ENCODE measurements around the gene DNASE1. TPM values are rescaled to one million over a fixed set of nuclear protein-coding genes. Genes with fewer than 3 reads are reported as not detected.

Gene DNASE1
- total RNA-seq, 2 donors from 2014 or later, result 31.2 to 32.2 TPM

DNA sequence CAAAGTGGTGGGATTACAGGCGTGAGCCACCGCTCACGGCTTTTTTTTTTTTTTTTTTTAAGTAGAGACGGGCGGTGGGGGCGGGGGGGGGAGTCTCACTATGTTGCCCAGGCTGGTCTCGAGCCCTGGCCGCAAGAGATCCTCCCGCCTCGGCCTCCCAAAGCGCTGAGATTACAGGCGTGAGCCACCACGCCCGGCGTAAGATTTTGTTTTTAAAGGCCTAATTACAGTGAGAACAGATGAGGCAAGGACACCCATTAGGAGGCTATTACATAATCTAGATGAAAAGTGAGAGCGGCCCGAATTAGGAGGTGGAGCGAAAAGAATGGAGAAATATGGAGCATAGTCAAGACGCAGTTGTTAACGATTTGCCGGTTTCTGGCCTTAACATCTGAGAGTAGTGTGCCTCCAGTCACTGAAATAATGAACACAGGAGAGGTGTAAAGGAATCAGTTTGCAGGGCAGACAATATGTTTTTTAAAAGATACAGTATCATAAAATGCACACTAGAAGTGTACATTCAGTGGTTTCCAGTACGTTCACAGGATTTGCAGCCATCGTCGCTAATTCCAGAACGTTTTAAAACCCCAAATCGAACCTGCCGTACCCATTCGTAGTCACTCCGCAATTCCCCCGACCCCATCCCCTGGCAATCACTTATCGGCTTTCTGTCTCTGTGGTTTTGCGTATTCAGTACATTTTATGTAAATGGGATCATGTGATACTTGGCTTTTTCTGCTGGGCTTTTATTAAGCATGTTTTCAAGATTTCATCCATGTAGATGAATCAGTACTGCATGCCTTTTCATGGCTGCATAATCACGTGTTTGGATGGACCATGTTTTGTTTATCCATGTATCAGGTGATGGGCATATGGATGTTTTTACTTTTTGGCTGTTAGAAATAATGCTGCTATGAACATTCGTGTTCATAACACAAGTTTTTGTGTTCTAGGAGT, 41.7 kb upstream of the DNASE1 start:
- Histone ChIP-seq H3K27ac (ENCODE audit: low read depth, low read length) (no peak overlapping the region), H3K4me1 (ENCODE audit: control insufficient read depth, insufficient read depth, low read length) (no peaks in the 10 kb centered on the region), H3K27me3 (ENCODE audit: control insufficient read depth, insufficient read depth, low read length, poor library complexity, severe bottlenecking) (no peaks in the 10 kb centered on the region), H3K9ac (ENCODE audit: extremely low read depth, low read length, poor library complexity, severe bottlenecking) (peak overlapping the region; percentile 3), H3K9me3 (ENCODE audit: control insufficient read depth, low read length) (no peaks in the 10 kb centered on the region), H3K36me3 (ENCODE audit: control insufficient read depth, insufficient read depth, low read length) (peaks cover 5% of the 10 kb centered on the region), H3K4me3 (ENCODE audit: low read length) (peak overlapping the region; percentile 92)
- 83 to 95% methylated on average over 26 to 34 of the region's 34 CpGs for WGBS, 2 experiments (ENCODE audit: insufficient coverage in 1 of 2, insufficient read length in 1 of 2)
- TF ChIP-seq, protein P1, sequence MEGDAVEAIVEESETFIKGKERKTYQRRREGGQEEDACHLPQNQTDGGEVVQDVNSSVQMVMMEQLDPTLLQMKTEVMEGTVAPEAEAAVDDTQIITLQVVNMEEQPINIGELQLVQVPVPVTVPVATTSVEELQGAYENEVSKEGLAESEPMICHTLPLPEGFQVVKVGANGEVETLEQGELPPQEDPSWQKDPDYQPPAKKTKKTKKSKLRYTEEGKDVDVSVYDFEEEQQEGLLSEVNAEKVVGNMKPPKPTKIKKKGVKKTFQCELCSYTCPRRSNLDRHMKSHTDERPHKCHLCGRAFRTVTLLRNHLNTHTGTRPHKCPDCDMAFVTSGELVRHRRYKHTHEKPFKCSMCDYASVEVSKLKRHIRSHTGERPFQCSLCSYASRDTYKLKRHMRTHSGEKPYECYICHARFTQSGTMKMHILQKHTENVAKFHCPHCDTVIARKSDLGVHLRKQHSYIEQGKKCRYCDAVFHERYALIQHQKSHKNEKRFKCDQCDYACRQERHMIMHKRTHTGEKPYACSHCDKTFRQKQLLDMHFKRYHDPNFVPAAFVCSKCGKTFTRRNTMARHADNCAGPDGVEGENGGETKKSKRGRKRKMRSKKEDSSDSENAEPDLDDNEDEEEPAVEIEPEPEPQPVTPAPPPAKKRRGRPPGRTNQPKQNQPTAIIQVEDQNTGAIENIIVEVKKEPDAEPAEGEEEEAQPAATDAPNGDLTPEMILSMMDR (conservative IDR thresholded peaks at IDR 0.05), result no peak
- Mint-ChIP-seq H3K4me1 (peaks cover 23% of the 10 kb centered on the region), H3K9me3 (peaks cover 2% of the 10 kb centered on the region), H3K36me3 (ENCODE audit: low read depth) (peaks cover 24% of the 10 kb centered on the region), H3K27me3 (ENCODE audit: insufficient read depth) (no peaks in the 10 kb centered on the region), H3K4me3 (peak overlapping the region; percentile 99), H3K27ac (no peak overlapping the region)
- no peak for DNase-seq

DNA sequence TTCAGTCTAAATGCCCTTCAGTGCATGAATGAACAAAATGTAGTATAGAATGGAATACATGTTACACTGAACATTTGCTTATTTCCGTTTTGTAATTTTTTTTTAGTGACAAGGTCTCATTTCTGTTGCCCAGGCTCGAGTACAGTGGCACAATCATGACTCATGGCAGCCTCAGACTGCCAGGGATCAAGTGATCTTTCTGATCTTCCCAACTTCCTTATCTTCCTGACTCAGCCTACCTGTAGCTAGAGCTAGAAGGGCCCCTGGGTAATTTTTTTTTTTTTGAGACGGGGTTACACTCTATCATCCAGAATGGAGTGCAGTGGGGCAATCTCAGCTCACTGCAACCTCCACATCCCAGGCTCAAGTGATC, 35.7 kb upstream of the DNASE1 start:
- Mint-ChIP-seq H3K9me3 (peaks cover 2% of the 10 kb centered on the region), H3K36me3 (ENCODE audit: low read depth) (peaks cover 23% of the 10 kb centered on the region), H3K4me1 (peaks cover 5% of the 10 kb centered on the region), H3K4me3 (no peak overlapping the region), H3K27me3 (ENCODE audit: insufficient read depth) (no peaks in the 10 kb centered on the region), H3K27ac (no peak overlapping the region)
- H3K9ac ChIP-seq (ENCODE audit: extremely low read depth, low read length, poor library complexity, severe bottlenecking), result no peak overlapping the region
- DNase-seq, result no peak
- peaks cover 5% of the 10 kb centered on the region for H3K36me3 ChIP-seq (ENCODE audit: control insufficient read depth, insufficient read depth, low read length)
- TF ChIP-seq, protein P1 (conservative IDR thresholded peaks at IDR 0.05), result no peak
- H3K4me1 ChIP-seq (ENCODE audit: control insufficient read depth, insufficient read depth, low read length), result no peaks in the 10 kb centered on the region
- no peaks in the 10 kb centered on the region for H3K27me3 ChIP-seq (ENCODE audit: control insufficient read depth, insufficient read depth, low read length, poor library complexity, severe bottlenecking)
- no peaks in the 10 kb centered on the region for H3K9me3 ChIP-seq (ENCODE audit: control insufficient read depth, low read length)
- H3K4me3 ChIP-seq (ENCODE audit: low read length), result no peak overlapping the region
- no peak overlapping the region for H3K27ac ChIP-seq (ENCODE audit: low read depth, low read length)
- 96% methylated on average over 2 to 3 of the region's 3 CpGs for WGBS, 2 experiments (ENCODE audit: insufficient coverage in 1 of 2, insufficient read length in 1 of 2)

DNA sequence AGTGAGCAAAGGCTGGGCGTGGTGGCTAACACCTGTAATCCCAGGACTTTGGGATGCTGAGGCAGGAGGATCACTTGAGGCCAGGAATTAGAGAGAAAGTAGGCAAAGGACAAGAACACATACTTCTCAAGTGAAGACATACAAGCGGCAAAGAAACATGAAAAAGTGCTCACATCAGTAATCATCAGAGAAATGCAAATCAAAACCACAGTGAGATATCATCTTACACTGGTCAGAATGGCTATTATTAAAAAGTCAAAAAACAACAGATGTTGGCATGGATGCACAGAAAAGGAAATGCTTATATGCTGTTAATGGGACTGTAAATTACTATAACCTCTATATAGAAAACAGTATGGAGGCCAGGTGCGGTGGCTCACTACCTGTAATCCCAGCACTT, 30.8 kb upstream of the DNASE1 start:
- no peak for DNase-seq
- peaks cover 5% of the 10 kb centered on the region for H3K36me3 Mint-ChIP-seq (ENCODE audit: low read depth)
- H3K9me3 Mint-ChIP-seq, result no peaks in the 10 kb centered on the region
- Histone ChIP-seq H3K9me3 (ENCODE audit: control insufficient read depth, low read length) (no peaks in the 10 kb centered on the region), H3K27me3 (ENCODE audit: control insufficient read depth, insufficient read depth, low read length, poor library complexity, severe bottlenecking) (no peaks in the 10 kb centered on the region), H3K36me3 (ENCODE audit: control insufficient read depth, insufficient read depth, low read length) (no peaks in the 10 kb centered on the region), H3K27ac (ENCODE audit: low read depth, low read length) (no peak overlapping the region), H3K4me3 (ENCODE audit: low read length) (no peak overlapping the region), H3K4me1 (ENCODE audit: control insufficient read depth, insufficient read depth, low read length) (no peaks in the 10 kb centered on the region), H3K9ac (ENCODE audit: extremely low read depth, low read length, poor library complexity, severe bottlenecking) (no peak overlapping the region)
- TF ChIP-seq, protein P1 (conservative IDR thresholded peaks at IDR 0.05), result no peak
- H3K27me3 Mint-ChIP-seq (ENCODE audit: insufficient read depth), result no peaks in the 10 kb centered on the region
- H3K27ac Mint-ChIP-seq, result no peak overlapping the region
- H3K4me1 Mint-ChIP-seq, result peaks cover 1% of the 10 kb centered on the region
- 97 to 100% methylated on average over 3 of the region's 3 CpGs for WGBS, 2 experiments (ENCODE audit: insufficient coverage in 1 of 2, insufficient read length in 1 of 2)
- no peak overlapping the region for H3K4me3 Mint-ChIP-seq
